ENCODE data around the gene TAF1L.

Gene TAF1L

DNA sequence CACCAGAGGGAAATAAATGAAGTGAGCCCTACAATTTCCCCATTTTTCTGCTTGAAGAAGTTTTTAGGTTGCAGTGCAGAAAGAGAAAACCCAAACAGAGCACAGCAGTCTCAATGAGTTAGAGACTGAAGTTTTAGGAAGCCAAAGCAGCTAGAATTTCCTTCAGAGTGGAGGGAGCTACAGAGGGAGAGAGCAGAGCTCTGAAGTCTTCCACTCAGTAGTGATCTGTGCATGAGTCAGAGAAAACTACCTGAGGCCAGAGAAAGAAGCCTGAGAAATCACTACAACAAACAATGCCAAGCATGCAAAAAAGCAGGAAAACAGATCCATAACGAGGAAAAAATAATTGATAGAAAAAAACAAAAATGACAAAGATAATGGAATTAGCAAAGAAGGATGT is 44.6 kb downstream of the TAF1L start:
- no peak for DNase-seq (ENCODE audit: low spot score)

DNA sequence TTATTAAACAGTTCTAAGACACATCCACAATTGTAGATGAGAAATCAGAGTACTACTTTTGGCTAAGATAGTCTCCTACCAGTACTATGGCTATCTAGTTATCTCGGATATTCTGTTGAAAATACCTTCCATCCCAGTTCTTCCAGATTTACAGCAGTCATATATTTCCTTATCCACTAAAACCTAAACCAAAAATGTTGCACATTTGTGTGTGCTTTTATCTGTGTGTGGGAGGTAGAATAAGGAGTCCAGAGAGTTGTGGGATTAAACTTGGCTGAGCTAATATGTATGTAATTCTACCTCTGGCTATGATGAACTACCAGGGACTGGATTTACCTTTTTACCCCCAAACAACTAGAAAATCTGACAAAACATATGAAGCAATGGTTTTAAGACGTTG is 45.0 kb downstream of the TAF1L start:
- DNase-seq (ENCODE audit: low spot score) = no peak

- DNase-seq (ENCODE audit: low spot score) = peak; percentile 19
Observed at GRCh38 chr9:32589083-32589723, 46.3 kb downstream of the TAF1L start.

- DNase-seq (ENCODE audit: low spot score) = no peak
Observed at GRCh38 chr9:32587901-32588300, 47.6 kb downstream of the TAF1L start.

- DNase-seq (ENCODE audit: low spot score) = no peak
Observed at GRCh38 chr9:32584784-32585183, 50.7 kb downstream of the TAF1L start.

DNA sequence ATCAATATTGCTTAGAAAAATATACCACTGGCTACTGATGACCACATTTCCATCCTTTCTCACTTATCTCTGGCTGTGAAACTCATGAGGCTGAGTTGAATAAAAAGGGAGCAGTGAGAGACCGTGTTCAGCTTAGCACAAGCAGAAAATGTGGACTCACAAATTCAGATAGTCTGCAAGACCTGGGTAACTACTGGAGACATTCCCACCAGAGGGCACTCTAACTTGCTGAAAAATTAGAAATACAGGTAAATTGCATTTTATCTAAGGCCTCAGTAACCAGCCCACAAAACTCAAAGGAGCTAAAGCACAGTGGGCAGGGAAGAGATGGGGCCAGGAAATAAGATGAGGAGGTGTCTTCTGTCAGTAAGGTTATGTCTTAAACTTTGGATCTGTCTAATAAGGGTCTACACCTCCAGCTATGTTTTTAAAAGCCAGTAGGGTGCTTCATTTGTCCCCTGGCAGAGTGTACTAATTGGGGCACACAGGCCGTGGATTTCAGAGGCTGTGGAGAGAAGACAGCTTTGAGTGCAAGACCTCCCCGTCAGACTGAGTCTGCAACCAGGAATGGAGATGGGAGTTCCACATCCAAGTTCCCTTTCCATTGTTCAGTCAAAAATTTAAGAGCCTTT is 53.8 kb downstream of the TAF1L start:
- DNase-seq (ENCODE audit: low spot score) = peak; percentile 53

- DNase-seq (ENCODE audit: low spot score) = no peak
Observed at GRCh38 chr9:32580631-32581300, 54.7 kb downstream of the TAF1L start.

- peak; percentile 85 for DNase-seq (ENCODE audit: low spot score)
Observed at GRCh38 chr9:32579706-32580331, 55.6 kb downstream of the TAF1L start.
